GM12865 (cell line): Measurements from ENCODE around the gene SERPINB2.

Source experiments
- DNase-seq: peaks from one replicate; pipeline ENCODE4 v3.0.0; 2010; ENCODE audit warnings: low read depth
- H3K4me3 ChIP-seq: 2 replicates; pipeline ENCODE4 v1.5.1; 2011; ENCODE audit warnings: mild to moderate bottlenecking, low read depth, low read length, control low read depth
- TF ChIP-seq, protein P1 (sequence below): IDR thresholded peaks from 2 replicates; pipeline ENCODE4 v1.5.1; 2011; ENCODE audit warnings: low read length, control low read depth, low read depth, inconsistent platforms; ENCODE audit not compliant: insufficient read depth; ENCODE audit errors: missing control alignments

The SERPINB2 gene

DNA sequence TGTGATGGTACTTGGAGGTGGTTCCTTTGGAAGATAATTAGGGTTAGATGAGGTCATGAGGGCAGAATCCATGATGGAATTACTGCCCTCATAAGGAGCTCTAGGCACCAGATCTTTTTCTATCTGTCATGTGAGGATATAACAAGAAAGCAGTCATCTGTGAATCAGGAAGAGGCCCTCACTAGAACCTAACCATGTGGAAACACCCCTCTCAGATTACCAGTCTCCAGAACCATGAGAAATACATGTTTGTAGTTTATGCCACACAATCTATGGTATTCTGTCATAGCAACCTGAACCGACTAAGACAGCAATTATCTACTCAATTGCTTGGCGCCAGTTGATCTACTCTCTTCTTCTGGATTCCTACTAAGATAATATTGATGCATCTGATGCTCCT is 17.9 kb downstream of the SERPINB2 start:
- no peak overlapping the region for H3K4me3 ChIP-seq
- peak; percentile 18 for DNase-seq
- TF ChIP-seq, protein P1, sequence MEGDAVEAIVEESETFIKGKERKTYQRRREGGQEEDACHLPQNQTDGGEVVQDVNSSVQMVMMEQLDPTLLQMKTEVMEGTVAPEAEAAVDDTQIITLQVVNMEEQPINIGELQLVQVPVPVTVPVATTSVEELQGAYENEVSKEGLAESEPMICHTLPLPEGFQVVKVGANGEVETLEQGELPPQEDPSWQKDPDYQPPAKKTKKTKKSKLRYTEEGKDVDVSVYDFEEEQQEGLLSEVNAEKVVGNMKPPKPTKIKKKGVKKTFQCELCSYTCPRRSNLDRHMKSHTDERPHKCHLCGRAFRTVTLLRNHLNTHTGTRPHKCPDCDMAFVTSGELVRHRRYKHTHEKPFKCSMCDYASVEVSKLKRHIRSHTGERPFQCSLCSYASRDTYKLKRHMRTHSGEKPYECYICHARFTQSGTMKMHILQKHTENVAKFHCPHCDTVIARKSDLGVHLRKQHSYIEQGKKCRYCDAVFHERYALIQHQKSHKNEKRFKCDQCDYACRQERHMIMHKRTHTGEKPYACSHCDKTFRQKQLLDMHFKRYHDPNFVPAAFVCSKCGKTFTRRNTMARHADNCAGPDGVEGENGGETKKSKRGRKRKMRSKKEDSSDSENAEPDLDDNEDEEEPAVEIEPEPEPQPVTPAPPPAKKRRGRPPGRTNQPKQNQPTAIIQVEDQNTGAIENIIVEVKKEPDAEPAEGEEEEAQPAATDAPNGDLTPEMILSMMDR: no peak

DNA sequence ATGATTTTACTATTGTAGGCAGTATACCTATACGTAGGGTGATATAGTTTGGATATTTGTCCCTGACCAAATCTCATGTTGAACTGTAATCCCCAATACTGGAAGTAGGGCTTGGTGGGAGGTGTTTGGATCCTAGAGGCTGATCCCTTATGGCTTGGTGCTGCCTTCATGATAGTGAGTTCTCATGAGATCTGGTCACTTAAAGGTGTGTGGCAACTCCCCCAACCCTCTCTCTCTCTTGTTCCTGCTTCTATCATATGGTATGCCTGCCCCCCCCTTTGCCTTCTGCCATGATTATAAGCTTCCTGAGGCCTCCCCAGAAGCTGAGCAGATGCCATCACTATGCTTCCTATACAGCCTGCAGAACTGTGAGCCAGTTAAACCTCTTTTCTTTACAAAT is 18.6 kb downstream of the SERPINB2 start:
- DNase-seq: no peak
- H3K4me3 ChIP-seq: no peak overlapping the region
- TF ChIP-seq, protein P1: no peak

DNA sequence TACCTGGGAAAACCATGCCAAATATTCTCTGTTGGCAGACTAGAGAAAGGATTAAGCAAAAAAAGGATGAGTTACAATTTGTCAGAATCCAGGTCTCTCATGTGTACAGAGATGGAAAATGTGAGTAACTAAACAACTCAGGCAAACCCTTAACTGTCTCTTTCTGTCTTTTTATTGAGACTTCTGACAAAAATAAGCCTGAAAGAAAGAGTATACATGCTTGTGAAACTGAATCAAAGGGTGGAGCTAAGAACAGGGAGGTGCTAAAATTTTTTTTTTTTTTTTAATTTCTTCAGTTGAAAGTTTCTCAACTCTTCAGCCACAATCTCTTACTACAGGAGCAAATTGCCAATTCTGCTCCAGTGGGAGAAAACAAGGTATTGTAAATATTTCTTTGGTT is 20.2 kb downstream of the SERPINB2 start, which contains the start of gene SERPINB10:
Gene SERPINB10, plus strand, starts transcription at position 295 of the 400 bp plus-strand sequence. CDS start 7,553 bp downstream, outside the sequence.
- H3K4me3 ChIP-seq: peak within 1 kb of the TSS; percentile 38
- TF ChIP-seq, protein P1: no peak
- DNase-seq: peak; percentile 47

DNA sequence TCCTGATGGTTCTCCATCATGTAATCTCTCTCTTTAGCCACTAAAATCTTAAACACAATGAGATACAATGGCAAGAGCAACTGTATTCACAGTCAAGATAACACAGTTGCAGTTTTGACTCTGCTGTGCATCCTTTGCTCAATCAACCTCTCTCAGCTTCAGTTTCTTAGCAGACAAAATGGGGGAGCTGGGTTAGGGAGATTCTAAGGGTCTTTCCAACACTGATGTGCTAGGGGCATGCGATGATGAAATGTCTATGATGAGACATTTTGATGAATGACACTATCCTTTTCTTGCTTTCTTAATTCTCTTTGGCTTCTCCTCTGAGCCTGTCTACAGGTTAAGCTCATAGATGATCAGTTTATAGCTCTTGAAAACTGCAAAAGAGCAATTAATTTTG is 21.4 kb downstream of the SERPINB2 start:
- peak overlapping the region; percentile 38 for H3K4me3 ChIP-seq
- TF ChIP-seq, protein P1: no peak

DNA sequence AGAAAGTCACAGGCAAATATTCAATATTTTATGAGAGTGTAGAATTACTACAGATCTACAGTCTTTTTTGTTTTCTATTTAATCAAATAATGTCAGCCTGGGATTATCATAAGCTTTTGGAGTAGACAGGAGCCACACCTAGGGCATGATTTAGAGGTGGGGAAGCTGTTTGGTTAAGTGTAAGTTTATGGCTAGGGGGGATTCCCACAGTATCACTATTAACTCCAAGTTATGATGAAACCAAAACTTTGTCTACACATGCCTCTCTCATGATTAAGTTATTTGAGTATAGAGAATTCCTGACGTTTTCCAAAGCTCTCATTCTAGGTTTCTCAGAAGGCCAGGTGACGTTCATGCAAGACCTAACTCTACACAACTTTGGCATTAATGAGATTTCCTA is 22.4 kb downstream of the SERPINB2 start:
- H3K4me3 ChIP-seq: peak overlapping the region; percentile 38; the same call in 1 of the 2 replicates
- peak; percentile 49 for DNase-seq
- TF ChIP-seq, protein P1: no peak

More for the DNA sequence above, 21.4 kb downstream of the SERPINB2 start:
- DNase-seq: peak; percentile 61

DNA sequence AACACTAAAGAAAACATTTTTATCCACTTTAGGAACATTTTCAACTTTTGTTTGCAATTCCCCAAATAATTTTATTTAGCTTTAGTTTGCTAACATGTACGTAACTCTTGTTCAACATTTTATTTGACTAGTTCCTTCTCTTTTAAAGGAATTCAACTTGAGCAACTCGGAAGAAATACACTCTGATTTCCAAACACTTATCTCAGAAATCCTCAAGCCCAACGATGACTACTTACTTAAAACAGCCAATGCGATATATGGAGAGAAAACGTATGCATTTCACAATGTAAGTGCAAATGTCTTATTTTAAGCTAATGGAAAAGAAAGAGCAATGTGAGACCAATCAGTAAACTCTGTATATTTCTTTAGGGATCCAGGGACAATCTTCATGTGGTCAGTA is 30.3 kb downstream of the SERPINB2 start:
- TF ChIP-seq, protein P1: no peak
- no peak for DNase-seq
- H3K4me3 ChIP-seq: no peak overlapping the region

DNA sequence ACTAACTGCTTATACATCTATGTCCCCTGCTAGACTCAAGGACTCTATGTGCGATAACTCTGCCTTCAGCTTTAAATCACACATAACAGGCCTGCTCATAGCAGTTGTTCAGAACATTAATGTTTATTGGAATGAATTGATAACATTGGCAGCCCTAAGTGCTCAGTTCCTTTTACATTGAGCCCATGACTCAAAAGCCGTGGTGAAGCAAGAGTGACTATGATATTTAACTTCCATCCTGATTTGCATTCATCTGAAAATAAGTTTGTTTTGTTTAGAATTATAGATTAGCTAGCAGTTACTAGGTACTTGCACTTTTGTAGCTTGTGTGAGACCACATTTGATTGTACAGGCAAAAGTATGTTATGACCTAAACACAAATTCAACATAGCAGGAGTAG is 34.5 kb downstream of the SERPINB2 start:
- TF ChIP-seq, protein P1: no peak
- no peak for DNase-seq
- no peak overlapping the region for H3K4me3 ChIP-seq
